Adipocyte (in vitro differentiated cells): Measurements from ENCODE around the gene MAPK11.

Experiments
- DNase-seq: peaks from one replicate; pipeline ENCODE4 v3.0.0-alpha.2; 2015; ENCODE audit warnings: low read depth
- H3K27me3 ChIP-seq: replicated peaks from 2 replicates; pipeline ENCODE4 v1.7.0; 2013; ENCODE audit warnings: mild to moderate bottlenecking, low read length, moderate library complexity; ENCODE audit not compliant: control insufficient read depth, insufficient read depth
- H3K36me3 ChIP-seq: 2 replicates; pipeline ENCODE4 v1.7.0; 2013; ENCODE audit warnings: low read length, mild to moderate bottlenecking, moderate library complexity; ENCODE audit not compliant: control insufficient read depth, insufficient read depth, severe bottlenecking
- H3K4me1 ChIP-seq: 2 replicates; pipeline ENCODE4 v1.7.0; 2013; ENCODE audit warnings: mild to moderate bottlenecking, low read length, moderate library complexity; ENCODE audit not compliant: control insufficient read depth, insufficient read depth
- H3K4me3 ChIP-seq: 2 replicates; pipeline ENCODE4 v1.7.0; 2013; ENCODE audit warnings: mild to moderate bottlenecking, low read length, moderate library complexity
- H3K9ac ChIP-seq: 2 replicates; pipeline ENCODE4 v1.7.0; 2013; ENCODE audit warnings: mild to moderate bottlenecking, low read length, moderate library complexity
- H3K9me3 ChIP-seq: 2 replicates; pipeline ENCODE4 v1.7.0; 2013; ENCODE audit warnings: mild to moderate bottlenecking, low read length, moderate library complexity; ENCODE audit not compliant: control insufficient read depth

The MAPK11 gene

GRCh38 chr22:50255099-50255498 is 15.1 kb downstream of the MAPK11 start:
- no peaks in the 10 kb centered on the region for H3K27me3 ChIP-seq
- H3K4me3 ChIP-seq, result no peak overlapping the region
- H3K9ac ChIP-seq, result no peak overlapping the region
- no peaks in the 10 kb centered on the region for H3K36me3 ChIP-seq
- no peak for DNase-seq
- H3K4me1 ChIP-seq, result peaks cover 8% of the 10 kb centered on the region
- H3K9me3 ChIP-seq, result no peaks in the 10 kb centered on the region

GRCh38 chr22:50253941-50254340 is 16.2 kb downstream of the MAPK11 start:
- Histone ChIP-seq H3K36me3 (no peaks in the 10 kb centered on the region), H3K9ac (no peak overlapping the region), H3K9me3 (no peaks in the 10 kb centered on the region), H3K4me1 (peaks cover 13% of the 10 kb centered on the region), H3K27me3 (no peaks in the 10 kb centered on the region), H3K4me3 (no peak overlapping the region)
- no peak for DNase-seq

GRCh38 chr22:50253046-50253915 is 16.9 kb downstream of the MAPK11 start:
- no peaks in the 10 kb centered on the region for H3K27me3 ChIP-seq
- H3K9ac ChIP-seq, result no peak overlapping the region
- no peak for DNase-seq
- H3K4me1 ChIP-seq, result peaks cover 13% of the 10 kb centered on the region
- no peak overlapping the region for H3K4me3 ChIP-seq
- no peaks in the 10 kb centered on the region for H3K9me3 ChIP-seq
- H3K36me3 ChIP-seq, result no peaks in the 10 kb centered on the region

- Histone ChIP-seq H3K27me3 (no peaks in the 10 kb centered on the region), H3K9me3 (no peaks in the 10 kb centered on the region), H3K9ac (no peak overlapping the region), H3K4me1 (peaks cover 13% of the 10 kb centered on the region), H3K36me3 (peaks cover 2% of the 10 kb centered on the region), H3K4me3 (no peak overlapping the region)
- peak; percentile 86 for DNase-seq
Observed at GRCh38 chr22:50252082-50253045, 17.8 kb downstream of the MAPK11 start.

- Histone ChIP-seq H3K4me1 (peaks cover 13% of the 10 kb centered on the region), H3K27me3 (no peaks in the 10 kb centered on the region), H3K36me3 (peaks cover 10% of the 10 kb centered on the region), H3K4me3 (peak overlapping the region; percentile 89), H3K9me3 (no peaks in the 10 kb centered on the region), H3K9ac (peak overlapping the region; percentile 94)
- DNase-seq, result no peak
Observed at GRCh38 chr22:50251477-50252081, 18.6 kb downstream of the MAPK11 start.

- Histone ChIP-seq H3K27me3 (no peaks in the 10 kb centered on the region), H3K36me3 (peaks cover 17% of the 10 kb centered on the region), H3K9me3 (no peaks in the 10 kb centered on the region), H3K4me3 (peak within 1 kb of the TSS; percentile 89), H3K9ac (peak within 1 kb of the TSS; percentile 94), H3K4me1 (peaks cover 16% of the 10 kb centered on the region)
- peak; percentile 93 for DNase-seq
Observed at GRCh38 chr22:50250555-50251476, 19.4 kb downstream of the MAPK11 start, which contains the start of gene HDAC10. Gene HDAC10, minus strand, starts transcription at chr22:50251265. Its CDS starts 233 bp downstream, at chr22:50251032.

GRCh38 chr22:50250249-50250554 is 20.0 kb downstream of the MAPK11 start:
- Histone ChIP-seq H3K36me3 (peaks cover 17% of the 10 kb centered on the region), H3K9ac (peak overlapping the region; percentile 94), H3K4me3 (peak overlapping the region; percentile 89), H3K27me3 (no peaks in the 10 kb centered on the region), H3K9me3 (no peaks in the 10 kb centered on the region), H3K4me1 (peaks cover 21% of the 10 kb centered on the region)
- no peak for DNase-seq

GRCh38 chr22:50249341-50250248 is 20.6 kb downstream of the MAPK11 start:
- peak overlapping the region; percentile 94 for H3K9ac ChIP-seq
- H3K36me3 ChIP-seq, result peaks cover 17% of the 10 kb centered on the region
- H3K27me3 ChIP-seq, result no peaks in the 10 kb centered on the region
- H3K4me1 ChIP-seq, result peaks cover 21% of the 10 kb centered on the region
- H3K9me3 ChIP-seq, result no peaks in the 10 kb centered on the region
- DNase-seq, result no peak
- H3K4me3 ChIP-seq, result peak overlapping the region; percentile 89

- no peaks in the 10 kb centered on the region for H3K27me3 ChIP-seq
- peaks cover 17% of the 10 kb centered on the region for H3K36me3 ChIP-seq
- H3K9ac ChIP-seq, result no peak overlapping the region
- H3K4me3 ChIP-seq, result no peak overlapping the region
- peaks cover 21% of the 10 kb centered on the region for H3K4me1 ChIP-seq
- DNase-seq, result no peak
- no peaks in the 10 kb centered on the region for H3K9me3 ChIP-seq
Observed at GRCh38 chr22:50248196-50249081, 21.7 kb downstream of the MAPK11 start.
